Hematopoietic multipotent progenitor cell treated with erythropoietin and hydrocortisone succinate and interleukin-3 and kit ligand, for 8 days (in vitro differentiated cells): ENCODE measurements around the gene ARMC7.
"Not testable (repeated sequence)": the region's sequence is repeated elsewhere in the genome, so short reads cannot be mapped to it uniquely, and the experiment has no call there.

Source experiments
- DNase-seq: peaks from one replicate; pipeline ENCODE4 v3.0.0-alpha.2; 2015

The ARMC7 gene

GRCh38 chr17:75102385-75102821 lies 7.4 kb upstream of the ARMC7 start:
- DNase-seq: no peak

GRCh38 chr17:75103601-75104554 lies 5.9 kb upstream of the ARMC7 start:
- DNase-seq: no peak

DNA sequence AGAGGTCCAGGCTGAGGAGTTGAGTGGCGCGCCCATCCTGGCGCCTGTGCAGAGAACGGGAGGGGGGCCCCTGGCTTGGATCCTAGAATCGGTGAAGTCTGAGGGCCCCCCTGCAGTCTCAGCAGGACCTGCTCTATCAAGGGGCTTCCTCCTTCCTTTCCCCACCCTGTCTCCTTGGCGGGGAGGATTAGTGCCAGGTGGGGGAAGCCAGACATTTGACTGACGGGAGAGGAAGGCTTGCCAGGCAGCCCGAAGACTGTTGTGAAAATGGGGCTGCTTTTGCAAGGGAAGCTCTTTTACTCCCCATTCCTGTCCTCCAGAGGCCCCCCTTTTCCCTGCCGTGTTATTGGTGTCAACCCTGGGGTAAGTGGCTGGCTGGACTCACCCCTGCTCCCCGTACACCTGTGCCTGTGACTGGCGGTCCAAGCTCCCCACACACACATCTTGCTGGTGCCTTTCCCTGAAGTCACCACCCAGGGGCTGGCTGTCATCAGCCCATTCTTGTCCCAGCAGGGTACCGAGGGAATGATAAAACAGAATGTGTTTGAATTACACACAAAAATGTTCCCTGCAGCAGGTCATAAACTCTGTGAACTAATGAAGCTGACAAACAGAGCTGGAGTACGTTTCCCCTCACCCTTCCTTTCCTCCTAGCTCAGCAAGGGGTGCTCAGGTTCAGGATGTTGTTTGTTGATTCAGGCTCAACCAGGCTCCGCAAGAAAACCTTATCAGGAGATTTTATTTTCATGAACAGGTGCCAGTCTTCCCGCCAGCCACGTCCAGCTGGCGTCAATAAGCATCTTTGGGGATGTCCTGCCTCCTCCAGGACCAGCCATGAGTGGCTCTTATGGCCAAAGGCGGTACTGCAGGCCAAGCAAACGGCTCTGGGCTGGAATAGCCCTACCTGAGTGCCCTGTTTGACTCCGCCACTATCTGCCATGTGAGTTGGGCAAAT lies 4.4 kb upstream of the ARMC7 start:
- peak; percentile 51 for DNase-seq

DNA sequence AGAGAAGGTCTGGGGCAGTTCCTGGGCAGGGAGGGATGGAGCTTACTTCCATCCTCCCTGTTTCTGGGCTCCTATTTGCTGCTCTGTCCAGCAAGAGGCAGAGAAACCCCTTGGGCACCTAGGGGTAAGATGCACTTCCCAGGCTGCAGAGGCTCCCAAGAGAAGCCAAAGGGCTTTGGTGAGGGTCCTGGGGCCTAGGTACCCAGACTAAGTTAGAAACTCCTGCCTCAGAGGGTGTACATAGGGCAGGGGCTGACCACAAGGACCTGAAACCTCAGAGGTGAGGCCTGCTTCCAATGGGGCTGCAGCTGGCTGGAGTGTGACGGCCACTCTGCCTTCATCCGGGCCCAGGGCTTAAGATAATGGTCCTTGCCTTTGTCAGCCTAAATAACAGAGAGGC lies 1.6 kb upstream of the ARMC7 start:
- DNase-seq: no peak

- no peak for DNase-seq
Measured at GRCh38 chr17:75109046-75109406, 743 bp upstream of the ARMC7 start.

DNA sequence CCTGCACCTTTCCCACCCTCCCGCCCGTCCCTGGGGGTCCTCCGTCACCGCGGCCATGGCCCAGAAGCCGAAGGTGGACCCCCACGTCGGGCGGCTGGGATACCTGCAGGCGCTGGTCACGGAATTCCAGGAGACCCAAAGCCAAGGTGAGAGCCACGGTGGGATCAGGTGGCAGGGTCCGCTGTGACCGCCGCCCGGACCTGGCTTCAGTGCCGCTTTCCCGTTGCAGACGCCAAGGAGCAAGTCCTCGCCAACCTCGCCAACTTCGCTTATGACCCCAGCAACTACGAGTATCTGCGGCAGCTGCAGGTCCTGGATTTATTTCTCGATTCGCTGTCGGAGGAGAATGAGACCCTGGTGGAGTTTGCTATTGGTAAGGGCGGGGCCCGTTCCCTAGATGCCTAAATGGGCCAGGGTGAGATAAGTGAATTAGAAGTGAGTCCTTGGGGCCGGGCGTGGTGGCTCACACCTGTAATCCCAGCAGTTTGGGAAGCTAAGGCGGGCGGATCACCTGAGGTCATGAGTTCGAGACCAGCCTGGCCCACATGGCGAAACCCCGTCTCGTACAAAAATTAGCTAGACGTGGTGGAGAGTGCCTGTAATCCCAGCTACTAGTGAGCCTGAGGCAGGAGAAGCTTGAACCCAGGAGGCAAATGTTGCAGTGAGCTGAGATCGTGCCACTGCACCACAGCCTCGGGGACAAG lies 617 bp downstream of the ARMC7 start:
- DNase-seq: peak; percentile 55

GRCh38 chr17:75111777-75112335 lies 2.1 kb downstream of the ARMC7 start:
- DNase-seq: no peak

DNA sequence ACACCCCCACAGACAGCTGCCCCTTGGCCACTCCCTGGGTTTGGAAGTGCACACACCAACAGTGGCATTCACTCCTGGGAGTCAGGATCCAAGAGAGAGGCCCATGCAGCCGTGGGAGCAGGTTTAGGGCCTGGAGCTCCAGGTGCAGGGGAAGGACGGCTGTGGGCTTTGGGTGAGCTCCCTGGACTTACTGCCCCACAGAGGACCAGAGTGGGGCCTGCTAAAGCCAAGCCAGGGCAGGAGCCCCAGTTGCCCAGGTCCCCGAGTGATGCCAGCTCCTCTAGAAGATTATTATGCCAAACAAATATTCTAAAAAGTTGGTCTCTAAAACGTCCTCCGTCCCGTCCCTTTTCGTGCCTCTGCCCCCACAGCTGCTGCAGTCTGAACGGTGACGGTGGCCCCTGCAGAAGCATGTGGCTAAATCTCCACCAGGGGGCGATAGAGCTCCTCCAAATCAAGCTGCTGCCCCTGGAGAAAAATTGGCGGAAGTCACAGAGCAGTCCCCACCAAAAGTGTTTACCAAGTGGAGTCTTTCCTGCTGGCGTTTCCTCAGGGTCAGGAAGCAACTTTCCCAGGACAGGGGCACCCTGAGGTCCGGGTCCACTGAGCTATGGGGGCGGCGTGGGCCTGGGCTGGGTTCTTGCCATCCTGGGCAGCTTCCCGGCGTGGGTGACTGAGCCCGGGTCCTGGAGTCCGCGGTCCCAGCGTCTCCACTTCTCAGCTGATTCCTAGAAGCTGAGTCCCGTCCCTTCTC lies 4.2 kb downstream of the ARMC7 start:
- DNase-seq: peak; percentile 93

GRCh38 chr17:75114552-75115314 lies 5.0 kb downstream of the ARMC7 start:
- peak; percentile 63 for DNase-seq

DNA sequence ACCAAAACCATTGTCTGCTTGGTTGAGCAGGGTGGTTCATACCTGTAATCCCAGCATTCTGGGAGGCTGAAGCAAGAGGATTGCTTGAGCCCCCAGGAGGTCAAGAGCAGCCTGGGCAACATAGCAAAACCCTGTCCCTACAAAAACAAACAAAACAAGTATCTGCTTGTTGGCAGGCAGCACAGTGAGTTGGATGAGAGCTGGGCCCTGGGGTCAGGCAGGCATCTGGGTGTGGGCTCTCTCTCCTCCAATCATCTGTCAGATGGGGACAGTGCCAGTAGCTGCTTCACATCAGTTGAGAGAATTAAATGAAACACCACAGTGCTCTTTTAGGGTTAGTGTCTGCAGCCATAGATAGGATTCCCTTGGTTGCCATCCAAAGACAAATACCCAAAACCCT lies 5.8 kb downstream of the ARMC7 start:
- peak; percentile 86 for DNase-seq

DNA sequence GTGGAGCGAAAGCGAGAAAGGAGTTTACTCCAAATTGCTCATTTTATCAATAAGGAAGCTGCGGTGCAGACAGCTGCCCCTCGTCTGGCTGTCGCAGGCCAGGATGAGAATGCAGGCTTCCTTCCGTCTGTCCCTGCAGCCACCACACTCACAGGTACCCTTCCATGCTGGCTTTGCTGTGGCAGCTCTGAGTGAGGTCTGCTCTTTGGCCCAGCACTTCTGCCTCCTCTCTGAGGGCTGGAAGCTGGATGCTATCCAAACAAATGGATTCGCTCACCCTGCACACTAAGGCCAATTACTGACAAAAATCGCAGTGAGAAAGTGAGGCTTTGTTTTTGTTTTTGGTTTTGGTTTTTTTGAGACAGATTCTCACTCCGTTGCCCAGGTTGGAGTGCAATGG lies 7.0 kb downstream of the ARMC7 start:
- no peak for DNase-seq

DNA sequence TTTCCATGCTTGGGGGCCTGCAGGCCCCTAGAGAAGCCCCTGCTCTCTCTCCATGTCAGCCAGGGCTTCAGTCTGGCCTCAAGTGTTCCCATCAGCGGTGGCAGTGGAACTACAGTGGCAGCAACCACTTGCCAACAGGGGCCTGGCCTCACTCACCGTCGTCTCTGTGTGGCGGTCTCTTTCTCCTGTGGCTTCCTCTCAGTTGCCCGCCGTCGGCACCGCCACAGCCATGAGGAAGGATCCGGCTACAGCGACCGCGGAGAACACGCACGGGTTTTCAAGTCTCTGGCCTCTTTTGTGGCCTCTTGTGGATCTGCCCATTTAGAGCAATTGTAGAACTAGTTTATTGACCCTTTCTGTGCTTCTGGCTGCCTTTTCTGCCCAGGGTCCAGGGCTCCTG lies 8.5 kb downstream of the ARMC7 start:
- no peak for DNase-seq

GRCh38 chr17:75124041-75124818 lies 14.5 kb downstream of the ARMC7 start:
- DNase-seq: peak; percentile 99

GRCh38 chr17:75124819-75125162 lies 15.0 kb downstream of the ARMC7 start:
- no peak for DNase-seq

DNA sequence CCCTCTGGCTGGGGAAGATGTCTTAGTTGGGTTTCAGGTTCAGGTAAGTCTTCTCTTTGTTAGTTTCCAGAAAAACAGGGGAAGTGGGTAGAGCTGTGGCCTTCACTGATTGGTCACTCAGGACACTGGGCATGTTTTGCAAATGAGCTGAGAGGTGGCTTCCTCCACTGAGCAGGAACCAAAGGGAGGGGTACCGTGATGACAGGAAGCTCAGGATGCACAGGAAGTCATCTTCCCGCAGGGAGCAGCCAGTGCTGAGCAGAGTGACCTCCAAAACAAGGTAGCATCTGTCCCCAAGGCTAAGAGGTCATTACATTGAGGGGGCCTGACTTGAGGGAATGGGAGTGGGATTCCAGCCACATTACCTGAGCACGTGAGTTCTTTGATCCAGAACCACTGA lies 16.2 kb downstream of the ARMC7 start:
- DNase-seq: no peak

DNA sequence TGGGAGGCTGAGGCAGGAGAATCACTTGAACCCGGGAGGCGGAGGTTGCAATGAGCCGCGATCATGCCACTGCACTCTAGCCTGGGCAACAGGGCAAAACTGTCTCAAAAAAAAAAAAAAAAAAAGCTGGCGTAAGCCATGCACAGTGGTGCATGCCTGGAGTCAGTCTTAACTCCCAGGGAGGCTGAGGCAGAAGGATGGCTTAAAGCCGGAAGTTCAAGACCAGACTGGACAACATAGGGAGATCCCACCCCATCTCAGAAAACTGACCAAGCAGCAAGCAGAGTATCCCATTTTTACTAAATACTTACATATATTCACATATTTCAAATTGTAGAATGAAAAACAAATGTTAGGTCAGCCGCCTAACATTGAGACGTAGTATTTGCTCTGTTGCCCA lies 17.2 kb downstream of the ARMC7 start:
- no peak for DNase-seq

DNA sequence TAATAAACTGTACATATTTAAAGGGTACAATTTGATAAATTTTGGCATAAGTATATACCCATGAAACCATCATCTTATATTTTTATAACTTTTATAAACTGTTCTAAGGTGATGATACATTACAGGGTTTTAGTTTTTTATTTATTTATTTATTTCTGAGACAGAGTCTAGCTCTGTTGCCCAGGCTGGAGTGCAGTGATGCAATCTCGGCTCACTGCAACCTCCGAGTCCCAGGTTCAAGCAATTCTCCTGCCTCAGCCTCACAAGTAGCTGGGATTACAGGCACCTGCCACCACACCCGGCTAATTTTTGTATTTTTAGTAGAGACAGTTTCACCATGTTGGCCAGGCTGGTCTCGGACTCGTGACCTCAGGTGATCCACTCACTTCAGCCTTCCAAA lies 18.2 kb downstream of the ARMC7 start:
- DNase-seq: not testable (repeated sequence)

- DNase-seq: no peak
Measured at GRCh38 chr17:75128694-75129505, 19.1 kb downstream of the ARMC7 start.

- no peak for DNase-seq
Measured at GRCh38 chr17:75129576-75129975, 19.8 kb downstream of the ARMC7 start.
